ENCODE data around the gene IRAK2. TPM values are rescaled to one million over a fixed set of nuclear protein-coding genes. Genes with fewer than 3 reads are reported as not detected.
"Not testable (repeated sequence)": the region's sequence is repeated elsewhere in the genome, so short reads cannot be mapped to it uniquely, and the experiment has no call there.

Gene IRAK2
- polyA plus RNA-seq, 2 of the 4 experiments (the other 2 are of a cell fraction): 7.9 to 12.5 TPM

DNA sequence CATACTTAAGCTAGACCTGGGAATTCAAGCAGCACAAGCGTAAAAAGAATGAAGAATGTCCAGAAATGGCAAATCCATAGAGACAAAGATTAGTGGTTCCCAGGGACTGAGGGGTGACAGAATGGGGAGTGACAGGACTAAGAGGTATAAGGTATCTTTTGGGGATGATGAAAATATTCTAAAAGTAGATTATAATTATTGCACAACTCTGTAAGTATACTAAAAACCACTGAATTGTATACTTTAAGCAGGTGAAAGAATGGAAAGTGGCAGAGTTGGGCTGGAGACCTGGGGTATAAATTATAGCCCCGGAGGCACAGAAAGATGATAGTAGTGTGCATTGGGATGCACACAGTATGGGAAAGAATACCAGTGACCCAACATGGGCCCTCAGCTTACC is 43.7 kb upstream of the IRAK2 start:
- DNase-seq (ENCODE audit: low read depth in 1 of 2, low spot score in 1 of 2) (no peak), FAIRE-seq (no peak), ATAC-seq (no peak)
- TF ChIP-seq NFE2L2 (conservative IDR thresholded peaks at IDR 0.05; ENCODE audit: low read length) (no peak), HEYL (CRISPR knock-in tag; IDR thresholded peaks at IDR 0.05) (no peak), ZC3H11A (IDR thresholded peaks at IDR 0.05) (no peak), HDAC2 (IDR thresholded peaks at IDR 0.05) (no peak), JUN (IDR thresholded peaks at IDR 0.05) (no peak), FOSB (CRISPR knock-in tag; IDR thresholded peaks at IDR 0.05) (no peak)
- TF ChIP-seq, protein P1, sequence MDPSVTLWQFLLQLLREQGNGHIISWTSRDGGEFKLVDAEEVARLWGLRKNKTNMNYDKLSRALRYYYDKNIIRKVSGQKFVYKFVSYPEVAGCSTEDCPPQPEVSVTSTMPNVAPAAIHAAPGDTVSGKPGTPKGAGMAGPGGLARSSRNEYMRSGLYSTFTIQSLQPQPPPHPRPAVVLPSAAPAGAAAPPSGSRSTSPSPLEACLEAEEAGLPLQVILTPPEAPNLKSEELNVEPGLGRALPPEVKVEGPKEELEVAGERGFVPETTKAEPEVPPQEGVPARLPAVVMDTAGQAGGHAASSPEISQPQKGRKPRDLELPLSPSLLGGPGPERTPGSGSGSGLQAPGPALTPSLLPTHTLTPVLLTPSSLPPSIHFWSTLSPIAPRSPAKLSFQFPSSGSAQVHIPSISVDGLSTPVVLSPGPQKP (IDR thresholded peaks at IDR 0.05; ENCODE audit: low read depth, low read length): no peak
- TF ChIP-seq, protein P2, sequence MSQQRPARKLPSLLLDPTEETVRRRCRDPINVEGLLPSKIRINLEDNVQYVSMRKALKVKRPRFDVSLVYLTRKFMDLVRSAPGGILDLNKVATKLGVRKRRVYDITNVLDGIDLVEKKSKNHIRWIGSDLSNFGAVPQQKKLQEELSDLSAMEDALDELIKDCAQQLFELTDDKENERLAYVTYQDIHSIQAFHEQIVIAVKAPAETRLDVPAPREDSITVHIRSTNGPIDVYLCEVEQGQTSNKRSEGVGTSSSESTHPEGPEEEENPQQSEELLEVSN (IDR thresholded peaks at IDR 0.05; ENCODE audit: borderline replicate concordance, low read depth): no peak
- ChIA-PET CTCF (no interaction called here), POLR2A (no interaction called here)
- WGBS (ENCODE audit: missing lambda C conversion rate): 94% methylated on average over 2 of the region's 2 CpGs
- Histone ChIP-seq H3K9me3 (no peaks in the 10 kb centered on the region), H3K4me3 (no peak overlapping the region), H3K4me1 (peaks cover 10% of the 10 kb centered on the region), H3K4me2 (no peak overlapping the region), H3K27ac (no peak overlapping the region)

DNA sequence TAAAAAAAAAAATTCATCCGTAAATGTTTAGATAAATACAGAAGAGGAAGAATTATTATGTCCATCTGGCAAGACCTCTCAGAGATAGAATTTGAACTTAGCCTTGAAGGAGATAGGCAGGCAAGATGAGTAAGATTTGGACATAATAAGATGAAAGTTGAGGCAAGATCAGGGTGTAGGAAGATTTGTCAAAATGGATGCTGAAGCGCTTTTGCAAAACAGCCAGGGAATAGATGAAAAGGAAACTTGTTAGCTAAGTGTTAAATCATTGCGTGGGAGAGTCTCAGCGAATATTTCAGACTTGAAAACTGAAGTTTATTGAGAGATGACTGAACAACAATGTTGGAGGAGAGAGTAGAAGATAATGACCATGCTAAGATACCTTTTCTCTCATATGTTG is 42.0 kb upstream of the IRAK2 start:
- 95% methylated on average over 4 of the region's 4 CpGs for WGBS (ENCODE audit: missing lambda C conversion rate)
- Histone ChIP-seq H3K27ac (no peak overlapping the region), H3K4me2 (no peak overlapping the region), H3K4me1 (no peaks in the 10 kb centered on the region), H3K9me3 (no peaks in the 10 kb centered on the region), H3K4me3 (no peak overlapping the region)
- ATAC-seq (no peak), FAIRE-seq (no peak), DNase-seq (ENCODE audit: low read depth in 1 of 2, low spot score in 1 of 2) (no peak)
- POLR2A ChIA-PET: no interaction called here
- TF ChIP-seq FOSB (CRISPR knock-in tag; IDR thresholded peaks at IDR 0.05): no peak
- TF ChIP-seq EP300 (IDR thresholded peaks at IDR 0.05): no peak
- TF ChIP-seq, protein P1 (IDR thresholded peaks at IDR 0.05; ENCODE audit: low read depth, low read length): no peak
- TF ChIP-seq, protein P3, sequence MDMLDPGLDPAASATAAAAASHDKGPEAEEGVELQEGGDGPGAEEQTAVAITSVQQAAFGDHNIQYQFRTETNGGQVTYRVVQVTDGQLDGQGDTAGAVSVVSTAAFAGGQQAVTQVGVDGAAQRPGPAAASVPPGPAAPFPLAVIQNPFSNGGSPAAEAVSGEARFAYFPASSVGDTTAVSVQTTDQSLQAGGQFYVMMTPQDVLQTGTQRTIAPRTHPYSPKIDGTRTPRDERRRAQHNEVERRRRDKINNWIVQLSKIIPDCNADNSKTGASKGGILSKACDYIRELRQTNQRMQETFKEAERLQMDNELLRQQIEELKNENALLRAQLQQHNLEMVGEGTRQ (IDR thresholded peaks at IDR 0.05): no peak
- TF ChIP-seq FOSL2 (IDR thresholded peaks at IDR 0.05): no peak
- TF ChIP-seq FOSL2 (CRISPR knock-in tag; IDR thresholded peaks at IDR 0.05): no peak
- no peak for TF ChIP-seq MAZ (IDR thresholded peaks at IDR 0.05; ENCODE audit: borderline replicate concordance, low read depth, low read length)
- no peak for TF ChIP-seq RCOR1 (IDR thresholded peaks at IDR 0.05; ENCODE audit: low read depth, low read length)
- TF ChIP-seq ZFP36 (IDR thresholded peaks at IDR 0.05; ENCODE audit: borderline replicate concordance, partially characterized antibody): no peak
- no peak for TF ChIP-seq ESRRA (IDR thresholded peaks at IDR 0.05; ENCODE audit: borderline replicate concordance, low read length)
- no peak for TF ChIP-seq MAFK (IDR thresholded peaks at IDR 0.05; ENCODE audit: partially characterized antibody)
- CTCF ChIA-PET: interaction anchor here (0.9 kb wide), 2 partner anchors 82 to 104 kb away, joined by 3 read pairs; no protein-coding TSS in a partner anchor

DNA sequence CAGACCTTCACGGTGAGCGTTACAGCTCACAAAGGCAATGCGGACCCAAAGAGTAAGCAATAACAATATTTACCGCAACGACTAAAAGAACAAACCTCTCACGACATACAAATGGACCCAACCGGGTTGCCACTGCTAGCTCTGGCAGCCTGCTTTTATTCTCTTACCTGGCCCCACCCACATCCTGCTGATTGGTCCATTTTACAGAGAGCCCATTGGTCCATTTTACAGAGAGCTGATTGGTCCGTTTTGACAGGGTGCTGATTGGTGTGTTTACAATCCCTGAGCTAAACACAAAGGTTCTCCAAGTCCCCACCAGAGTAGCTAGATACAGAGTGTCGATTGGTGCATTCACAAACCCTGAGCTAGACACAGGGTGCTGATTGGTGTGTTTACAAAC is 28.8 kb upstream of the IRAK2 start:
- CTCF ChIA-PET: interaction anchor here (0.9 to 1.5 kb wide), 4 partner anchors 10 to 190 kb away, joined by 3 to 4 read pairs (median 4); no protein-coding TSS in a partner anchor
- POLR2A ChIA-PET, ATAC-seq: not testable (repeated sequence)

More for the DNA sequence above, 28.8 kb upstream of the IRAK2 start:
- H3K4me1 ChIP-seq; H3K4me3 ChIP-seq; H3K9me3 ChIP-seq; H3K4me2 ChIP-seq; DNase-seq (ENCODE audit: low read depth in 1 of 2, low spot score in 1 of 2); FAIRE-seq; H3K27ac ChIP-seq: not testable (repeated sequence)
- WGBS (ENCODE audit: missing lambda C conversion rate): 84% methylated on average over 9 of the region's 9 CpGs

All from A549 (cell line).